H9 (cell line): ENCODE data around the gene PLA2G4E. TPM values are rescaled to one million over a fixed set of nuclear protein-coding genes. Genes with fewer than 3 reads are reported as not detected.

Source experiments
- DNase-seq: peaks from one replicate; pipeline ENCODE4 v3.0.0-alpha.2; 2017
- H2AFZ ChIP-seq: one replicate; pipeline ENCODE4 v1.6.1; 2013; ENCODE audit warnings: mild to moderate bottlenecking, low read length, control low read depth, moderate library complexity
- H2AK5ac ChIP-seq: 2 replicates; pipeline ENCODE4 v1.6.1; 2013; ENCODE audit warnings: low read length, control low read depth, mixed read lengths; ENCODE audit not compliant: insufficient read length
- H2BK120ac ChIP-seq: one replicate; pipeline ENCODE4 v1.6.1; 2013; ENCODE audit warnings: low read depth, mild to moderate bottlenecking, low read length, control low read depth, inconsistent platforms; ENCODE audit not compliant: poor library complexity, severe bottlenecking
- H2BK12ac ChIP-seq: 2 replicates; pipeline ENCODE4 v1.6.1; 2013; ENCODE audit warnings: low read length, control low read depth, mixed read lengths, low read depth; ENCODE audit not compliant: insufficient read length
- H2BK15ac ChIP-seq: 2 replicates; pipeline ENCODE4 v1.6.1; 2013; ENCODE audit warnings: low read depth, low read length, control low read depth
- H2BK20ac ChIP-seq: one replicate; pipeline ENCODE4 v1.6.1; 2013; ENCODE audit warnings: low read depth, mild to moderate bottlenecking, low read length, control low read depth, inconsistent platforms; ENCODE audit not compliant: poor library complexity, severe bottlenecking
- H2BK5ac ChIP-seq: 2 replicates; pipeline ENCODE4 v1.6.1; 2013; ENCODE audit warnings: low read length, control low read depth, mixed read lengths; ENCODE audit not compliant: insufficient read length
- H3K14ac ChIP-seq: 2 replicates; pipeline ENCODE4 v1.6.1; 2013; ENCODE audit warnings: low read length, control low read depth; ENCODE audit not compliant: insufficient read depth
- H3K18ac ChIP-seq: 2 replicates; pipeline ENCODE4 v1.6.1; 2013; ENCODE audit warnings: low read depth, mild to moderate bottlenecking, mixed read lengths, low read length, control low read depth; ENCODE audit not compliant: insufficient read length
- H3K23ac ChIP-seq: 2 replicates; pipeline ENCODE4 v1.6.1; 2013; ENCODE audit warnings: low read length, control low read depth, mixed read lengths, low read depth; ENCODE audit not compliant: insufficient read length
- H3K23me2 ChIP-seq: 2 replicates; pipeline ENCODE4 v1.6.1; 2013; ENCODE audit warnings: low read depth, mild to moderate bottlenecking, mixed read lengths, low read length, control low read depth; ENCODE audit not compliant: insufficient read length, poor library complexity, severe bottlenecking
- H3K27ac ChIP-seq: 2 replicates; pipeline ENCODE4 v1.5.1; 2013; ENCODE audit warnings: low read length, control low read depth, mixed read lengths, low read depth; ENCODE audit not compliant: insufficient read length
- H3K27me3 ChIP-seq: 2 replicates; pipeline ENCODE4 v1.6.1; 2013; ENCODE audit warnings: low read length, control low read depth, inconsistent platforms; ENCODE audit not compliant: insufficient read depth
- H3K4ac ChIP-seq: 2 replicates; pipeline ENCODE4 v1.6.1; 2013; ENCODE audit warnings: low read depth, mild to moderate bottlenecking, control low read depth, inconsistent platforms, low read length, moderate library complexity
- H3K4me1 ChIP-seq: 2 replicates; pipeline ENCODE4 v1.6.1; 2013; ENCODE audit warnings: low read length, control low read depth, inconsistent platforms; ENCODE audit not compliant: insufficient read depth
- H3K4me2 ChIP-seq: 2 replicates; pipeline ENCODE4 v1.6.1; 2013; ENCODE audit warnings: low read length, control low read depth, mixed read lengths; ENCODE audit not compliant: insufficient read length, insufficient read depth
- H3K56ac ChIP-seq: 2 replicates; pipeline ENCODE4 v1.6.1; 2013; ENCODE audit warnings: low read depth, mild to moderate bottlenecking, mixed read lengths, low read length, control low read depth; ENCODE audit not compliant: insufficient read length
- H3K79me1 ChIP-seq: 2 replicates; pipeline ENCODE4 v1.6.1; 2013; ENCODE audit warnings: low read depth, mild to moderate bottlenecking, moderate library complexity, low read length, control low read depth, inconsistent platforms; ENCODE audit not compliant: insufficient read depth, poor library complexity, severe bottlenecking
- H3K79me2 ChIP-seq: 2 replicates; pipeline ENCODE4 v1.6.1; 2013; ENCODE audit warnings: low read length, control low read depth, inconsistent platforms; ENCODE audit not compliant: insufficient read depth
- H3K9ac ChIP-seq: 2 replicates; pipeline ENCODE4 v1.6.1; 2013; ENCODE audit warnings: low read length, control low read depth, mixed read lengths; ENCODE audit not compliant: insufficient read length; ENCODE audit errors: extremely low read depth
- H3K9me3 ChIP-seq: one replicate; pipeline ENCODE4 v1.6.1; 2013; ENCODE audit warnings: low read depth, low read length, inconsistent platforms; ENCODE audit not compliant: control insufficient read depth
- H3T11ph ChIP-seq: one replicate; pipeline ENCODE4 v1.6.1; 2013; ENCODE audit warnings: mild to moderate bottlenecking, low read length, control low read depth, inconsistent platforms
- H4K20me1 ChIP-seq: one replicate; pipeline ENCODE4 v1.6.1; 2013; ENCODE audit not compliant: control insufficient read depth, insufficient read length, insufficient read depth
- H4K5ac ChIP-seq: 2 replicates; pipeline ENCODE4 v1.6.1; 2013; ENCODE audit warnings: low read depth, mild to moderate bottlenecking, mixed read lengths, low read length, control low read depth; ENCODE audit not compliant: insufficient read length
- H4K8ac ChIP-seq: replicated peaks from 2 replicates; pipeline ENCODE4 v1.6.1; 2013; ENCODE audit warnings: low read length, control low read depth, mixed read lengths, low read depth; ENCODE audit not compliant: insufficient read length
- H4K91ac ChIP-seq: 2 replicates; pipeline ENCODE4 v1.6.1; 2013; ENCODE audit warnings: low read depth, mild to moderate bottlenecking, moderate library complexity, mixed read lengths, low read length, control low read depth; ENCODE audit not compliant: insufficient read length
- H3K27ac Mint-ChIP-seq, 3 experiments: 2 replicates in 2 of 3; 3 replicates in 1 of 3; pipeline ENCODE4 v1.8.0; 2020 to 2021; ENCODE audit warnings: mixed read lengths in 3 of 3, mild to moderate bottlenecking in 1 of 3, moderate library complexity in 1 of 3
- H3K27me3 Mint-ChIP-seq: 2 replicates; pipeline ENCODE4 v1.8.0; 2021; ENCODE audit warnings: low read depth, mild to moderate bottlenecking, moderate library complexity, mixed read lengths
- H3K36me3 Mint-ChIP-seq, 3 experiments: 2 replicates in 2 of 3; 3 replicates in 1 of 3; pipeline ENCODE4 v1.8.0; 2020 to 2021; ENCODE audit warnings: low read depth in 3 of 3, mixed read lengths in 3 of 3; ENCODE audit not compliant: insufficient read depth in 1 of 3
- H3K4me1 Mint-ChIP-seq, 2 experiments: 2 replicates each; pipeline ENCODE4 v1.8.0; 2020; ENCODE audit warnings: mixed read lengths in 2 of 2
- H3K4me3 Mint-ChIP-seq, 2 experiments: 2 replicates in 1 of 2; 3 replicates in 1 of 2; pipeline ENCODE4 v1.8.0; 2020 to 2021; ENCODE audit warnings: mild to moderate bottlenecking in 2 of 2, mixed read lengths in 2 of 2, moderate library complexity in 1 of 2
- H3K9me3 Mint-ChIP-seq, 2 experiments: 2 replicates in 1 of 2; 3 replicates in 1 of 2; pipeline ENCODE4 v1.8.0; 2020; ENCODE audit warnings: mild to moderate bottlenecking in 2 of 2, mixed read lengths in 2 of 2, moderate library complexity in 1 of 2
- WGBS: extraction: QIAGEN DNeasy Blood & Tissue Kit; methylation state at CpG from one replicate; pipeline ENCODE4 v1.1.7; 2013; ENCODE audit warnings: missing lambda C conversion rate, low lambda C conversion rate, mixed read lengths; ENCODE audit not compliant: insufficient read length; ENCODE audit errors: extremely low coverage; 5-methylcytosine and 5-hydroxymethylcytosine counted together
- total RNA-seq: library from RNA; stranded (reverse); gene quantifications from 2 replicates; pipeline ENCODE4 v1.2.1, GENCODE V29; 2021
- TF ChIP-seq, protein P1 (sequence below): fragments of 200-600 bp; sonication (generic); conservative IDR thresholded peaks from 3 replicates; pipeline ENCODE4 v1.8.0; 2021; ENCODE audit warnings: antibody characterized with exemption, mild to moderate bottlenecking

The PLA2G4E gene
- total RNA-seq, 1 experiment from 2014 or later: not detected

DNA sequence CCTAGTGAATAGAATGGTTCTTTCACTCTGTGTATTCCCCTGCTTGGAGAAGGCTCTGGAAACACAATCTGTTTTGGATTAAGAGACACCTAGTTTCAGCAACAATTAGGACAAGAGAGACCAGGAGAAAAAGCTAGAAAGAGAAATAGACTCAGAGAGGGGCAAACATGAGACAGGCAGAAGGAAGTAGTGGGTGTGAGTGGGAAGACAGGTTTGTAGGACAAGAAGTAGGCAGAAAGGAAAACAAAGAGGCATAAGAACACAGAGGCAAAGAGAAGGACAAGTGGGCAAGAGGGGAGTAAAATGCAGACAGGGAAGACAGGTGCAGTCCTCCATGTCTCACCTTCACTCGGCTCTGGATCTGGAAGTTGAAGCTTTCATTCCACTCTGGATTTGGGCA is 13.5 kb downstream of the PLA2G4E start:
- no peak overlapping the region for H3K4me2 ChIP-seq
- no peak for DNase-seq
- no peaks in the 10 kb centered on the region for H3K27me3 ChIP-seq
- H3K18ac ChIP-seq: no peak overlapping the region
- H3K14ac ChIP-seq: no peak overlapping the region
- H3K9me3 ChIP-seq: no peaks in the 10 kb centered on the region
- no peaks in the 10 kb centered on the region for H3K23me2 ChIP-seq
- no peak overlapping the region for H2BK120ac ChIP-seq
- no peak overlapping the region for H4K8ac ChIP-seq
- no peak overlapping the region for H3K4me3 Mint-ChIP-seq
- H3K36me3 Mint-ChIP-seq: no peaks in the 10 kb centered on the region
- H2AFZ ChIP-seq: no peak overlapping the region
- no peak overlapping the region for H3K9ac ChIP-seq
- H3K27ac ChIP-seq: no peak overlapping the region
- no peak overlapping the region for H3K56ac ChIP-seq
- H3K23ac ChIP-seq: no peak overlapping the region
- H3K27ac Mint-ChIP-seq: no peak overlapping the region
- TF ChIP-seq, protein P1, sequence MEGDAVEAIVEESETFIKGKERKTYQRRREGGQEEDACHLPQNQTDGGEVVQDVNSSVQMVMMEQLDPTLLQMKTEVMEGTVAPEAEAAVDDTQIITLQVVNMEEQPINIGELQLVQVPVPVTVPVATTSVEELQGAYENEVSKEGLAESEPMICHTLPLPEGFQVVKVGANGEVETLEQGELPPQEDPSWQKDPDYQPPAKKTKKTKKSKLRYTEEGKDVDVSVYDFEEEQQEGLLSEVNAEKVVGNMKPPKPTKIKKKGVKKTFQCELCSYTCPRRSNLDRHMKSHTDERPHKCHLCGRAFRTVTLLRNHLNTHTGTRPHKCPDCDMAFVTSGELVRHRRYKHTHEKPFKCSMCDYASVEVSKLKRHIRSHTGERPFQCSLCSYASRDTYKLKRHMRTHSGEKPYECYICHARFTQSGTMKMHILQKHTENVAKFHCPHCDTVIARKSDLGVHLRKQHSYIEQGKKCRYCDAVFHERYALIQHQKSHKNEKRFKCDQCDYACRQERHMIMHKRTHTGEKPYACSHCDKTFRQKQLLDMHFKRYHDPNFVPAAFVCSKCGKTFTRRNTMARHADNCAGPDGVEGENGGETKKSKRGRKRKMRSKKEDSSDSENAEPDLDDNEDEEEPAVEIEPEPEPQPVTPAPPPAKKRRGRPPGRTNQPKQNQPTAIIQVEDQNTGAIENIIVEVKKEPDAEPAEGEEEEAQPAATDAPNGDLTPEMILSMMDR: no peak
- no peaks in the 10 kb centered on the region for H4K20me1 ChIP-seq
- H4K5ac ChIP-seq: no peak overlapping the region
- H2BK20ac ChIP-seq: no peak overlapping the region
- H2BK5ac ChIP-seq: no peak overlapping the region
- H3T11ph ChIP-seq: no peak overlapping the region
- no CpG with 5 or more reads among the region's 1 CpG for WGBS
- no peak overlapping the region for H2AK5ac ChIP-seq
- no peaks in the 10 kb centered on the region; a peak in 2 of 4 replicates for H3K4me1 Mint-ChIP-seq
- no peak overlapping the region for H4K91ac ChIP-seq
- H3K9me3 Mint-ChIP-seq: no peaks in the 10 kb centered on the region; a peak in 2 of 5 replicates
- no peak overlapping the region for H2BK15ac ChIP-seq
- no peaks in the 10 kb centered on the region for H3K4me1 ChIP-seq
- H3K79me1 ChIP-seq: no peaks in the 10 kb centered on the region
- H3K27me3 Mint-ChIP-seq: peaks cover 16% of the 10 kb centered on the region
- no peak overlapping the region for H3K4ac ChIP-seq
- no peaks in the 10 kb centered on the region; the same call in 1 of the 2 replicates for H3K79me2 ChIP-seq
- H2BK12ac ChIP-seq: no peak overlapping the region
